HG03045 (cell line): ENCODE data around the gene VPS9D1.
"Not testable (repeated sequence)": the region's sequence is repeated elsewhere in the genome, so short reads cannot be mapped to it uniquely, and the experiment has no call there.

Source experiments
- ATAC-seq: cut with Tn5 transposase; IDR thresholded peaks from one replicate; pipeline ENCODE4 v1.9.1; 2021; ENCODE audit warnings: mild to moderate bottlenecking, moderate library complexity; ENCODE audit not compliant: unreplicated experiment

VPS9D1 gene

DNA sequence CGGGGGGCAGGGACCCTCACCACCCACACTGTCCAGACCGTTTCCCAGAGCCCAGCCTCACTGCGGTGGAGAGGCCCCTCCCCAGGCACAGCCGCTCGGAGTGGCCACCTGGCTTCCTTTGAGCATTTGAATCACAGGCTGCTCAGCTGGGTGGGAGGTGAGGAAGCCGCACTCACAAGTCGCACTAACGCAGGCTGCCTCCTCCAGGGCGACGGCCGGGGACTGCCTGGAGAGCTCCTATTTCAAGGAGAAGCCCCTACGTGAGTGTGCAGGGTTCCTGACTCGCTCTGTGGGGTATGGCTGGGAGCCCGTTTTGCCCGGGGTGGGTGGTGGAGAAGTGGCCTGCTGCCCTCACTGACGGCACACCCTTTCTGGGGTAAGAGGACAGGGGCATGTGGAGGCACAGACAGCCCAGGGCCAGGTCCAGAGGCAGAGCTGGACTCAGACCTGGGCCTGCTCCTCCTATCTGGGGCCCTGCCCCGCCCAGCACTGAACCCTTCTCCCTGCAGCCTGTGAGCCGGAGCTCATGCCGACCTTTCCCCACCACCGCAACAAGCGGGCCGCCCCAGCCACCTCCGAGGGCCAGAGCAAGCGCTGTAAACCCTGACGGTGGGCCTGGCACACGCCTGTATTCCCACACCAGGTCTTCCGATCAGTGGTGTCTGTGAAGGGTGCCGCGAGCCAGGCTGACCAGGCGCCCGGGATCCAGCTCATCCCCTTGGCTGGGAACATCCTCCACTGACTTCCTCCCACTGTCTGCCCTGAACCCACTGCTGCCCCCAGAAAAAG, 25.4 kb downstream of the VPS9D1 start:
- no peak for ATAC-seq

DNA sequence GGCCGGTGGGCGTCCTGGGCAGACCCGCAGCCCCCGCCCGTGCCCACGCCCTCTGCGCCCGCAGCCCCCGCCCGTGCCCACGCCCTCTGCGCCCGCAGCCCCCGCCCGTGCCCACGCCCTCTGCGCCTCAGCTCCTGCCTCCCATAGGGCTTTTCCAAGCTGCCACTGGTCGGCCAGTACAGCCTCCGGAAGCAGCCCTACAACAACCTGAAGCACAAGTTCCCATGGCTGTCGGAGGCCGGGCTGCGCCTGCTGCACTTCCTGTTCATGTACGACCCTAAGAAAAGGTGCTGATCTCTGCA, 26.0 kb downstream of the VPS9D1 start:
- not testable (repeated sequence) for ATAC-seq

DNA sequence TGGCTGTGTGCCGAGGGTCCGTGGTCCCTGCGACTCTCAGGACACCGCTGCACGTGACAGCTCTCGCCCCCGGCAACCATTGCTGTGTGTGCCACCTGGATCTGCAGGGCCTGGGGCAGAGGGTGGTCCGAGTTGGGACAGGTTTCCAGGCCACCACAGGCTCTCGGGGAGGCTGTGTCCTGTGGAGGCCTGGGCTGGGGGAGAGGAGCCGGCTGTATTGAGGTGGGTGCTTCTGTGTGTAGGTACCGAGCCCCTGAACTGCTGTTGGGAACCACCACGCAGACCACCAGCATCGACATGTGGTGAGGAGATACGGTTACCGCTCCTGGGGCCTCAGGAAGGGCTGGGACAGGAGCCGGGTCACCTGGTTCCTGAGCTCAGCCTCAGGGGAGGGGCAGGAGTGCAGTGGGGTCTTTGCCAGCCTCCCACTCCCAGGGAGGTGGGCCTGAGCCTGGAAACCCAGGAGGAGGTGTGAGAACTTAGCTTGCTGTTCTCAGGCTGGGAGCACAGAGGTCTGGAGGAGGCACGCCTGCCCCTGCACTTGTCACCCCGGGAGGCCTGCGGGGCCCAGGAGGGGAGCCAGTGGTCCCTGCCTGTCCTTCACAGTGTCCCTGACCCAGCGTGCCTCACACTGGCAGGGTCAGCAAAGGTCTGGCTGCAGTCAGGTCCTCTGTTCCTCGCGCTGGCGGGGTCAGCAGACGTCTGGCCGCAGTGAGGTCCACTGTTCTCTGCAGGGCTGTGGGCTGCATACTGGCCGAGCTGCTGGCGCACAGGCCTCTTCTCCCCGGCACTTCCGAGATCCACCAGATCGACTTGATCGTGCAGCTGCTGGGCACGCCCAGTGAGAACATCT, 26.5 kb downstream of the VPS9D1 start:
- ATAC-seq = no peak

DNA sequence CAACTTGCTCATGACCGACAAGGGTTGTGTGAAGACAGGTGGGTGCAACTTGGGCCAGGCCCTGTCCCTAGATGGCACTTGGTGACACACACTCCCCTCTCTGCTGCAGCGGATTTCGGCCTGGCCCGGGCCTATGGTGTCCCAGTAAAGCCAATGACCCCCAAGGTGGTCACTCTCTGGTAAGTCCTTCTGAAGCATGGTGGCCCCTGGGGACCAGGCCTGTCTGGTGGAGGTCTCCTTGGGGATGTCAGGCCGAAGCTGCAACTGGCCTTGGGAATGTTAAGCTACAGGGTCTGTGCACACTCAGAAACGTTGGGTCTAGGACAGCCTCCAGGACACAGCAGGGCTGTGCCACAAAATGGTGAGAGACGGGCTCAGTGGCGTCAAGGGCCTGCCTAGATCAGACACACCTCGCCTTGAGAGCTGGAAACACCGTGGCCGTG, 27.4 kb downstream of the VPS9D1 start:
- no peak for ATAC-seq

DNA sequence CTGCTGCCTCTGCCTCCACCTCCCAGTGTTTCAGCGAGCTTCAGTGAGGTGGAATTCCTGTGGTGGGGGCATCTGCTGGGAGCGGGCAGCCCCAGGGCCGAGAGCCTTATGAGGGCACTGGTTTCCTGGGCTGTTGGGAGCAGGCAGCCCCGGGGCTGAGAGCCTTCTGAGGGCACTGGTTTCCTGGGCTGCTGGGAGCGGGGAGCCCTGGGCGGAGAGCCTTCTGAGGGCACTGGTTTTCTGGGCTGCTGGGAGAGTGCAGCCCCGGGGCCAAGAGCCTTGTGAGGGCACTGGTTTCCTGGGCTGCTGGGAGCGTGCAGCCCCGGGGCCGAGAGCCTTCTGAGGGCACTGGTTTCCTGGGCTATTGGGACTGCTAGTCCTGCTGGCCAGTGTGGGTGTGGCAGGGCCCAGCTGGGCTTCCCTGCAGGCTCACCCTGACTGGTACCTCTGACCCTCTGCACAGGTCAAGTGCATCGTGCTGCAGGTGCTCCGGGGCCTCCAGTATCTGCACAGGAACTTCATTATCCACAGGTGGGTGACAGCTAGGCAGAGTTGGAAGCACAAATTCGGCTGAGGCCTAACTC, 28.6 kb downstream of the VPS9D1 start:
- ATAC-seq = no peak

DNA sequence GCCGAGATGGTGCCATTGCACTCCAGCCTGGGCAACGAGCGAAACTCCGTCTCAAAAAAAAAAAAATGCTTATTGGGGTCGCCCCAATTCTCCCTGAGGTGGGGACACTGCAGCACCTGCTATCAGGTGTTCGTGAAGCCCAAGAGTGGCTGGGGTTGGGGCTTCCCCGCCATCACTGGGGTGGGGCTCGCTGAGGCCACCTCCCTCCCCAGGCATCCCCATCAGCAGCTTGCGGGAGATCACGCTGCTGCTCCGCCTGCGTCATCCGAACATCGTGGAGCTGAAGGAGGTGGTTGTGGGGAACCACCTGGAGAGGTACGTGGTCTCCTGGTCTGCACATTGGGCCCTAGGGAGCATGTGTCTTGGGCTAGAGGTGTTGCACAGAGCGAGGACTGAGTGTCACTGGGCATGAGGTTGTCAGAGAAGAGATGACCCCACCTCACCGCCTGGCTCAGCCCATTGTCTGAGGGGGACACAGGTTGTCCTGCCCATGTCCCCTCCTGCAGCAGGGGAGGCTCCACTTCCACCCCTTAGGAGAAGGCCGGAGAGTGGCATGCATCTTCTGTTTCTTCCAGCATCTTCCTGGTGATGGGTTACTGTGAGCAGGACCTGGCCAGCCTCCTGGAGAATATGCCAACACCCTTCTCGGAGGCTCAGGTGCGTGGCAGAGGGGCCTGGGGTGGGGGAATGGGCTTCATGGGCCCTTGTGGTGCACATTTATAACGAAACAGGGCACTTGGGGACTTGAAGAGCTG, 29.3 kb downstream of the VPS9D1 start:
- ATAC-seq = no peak

DNA sequence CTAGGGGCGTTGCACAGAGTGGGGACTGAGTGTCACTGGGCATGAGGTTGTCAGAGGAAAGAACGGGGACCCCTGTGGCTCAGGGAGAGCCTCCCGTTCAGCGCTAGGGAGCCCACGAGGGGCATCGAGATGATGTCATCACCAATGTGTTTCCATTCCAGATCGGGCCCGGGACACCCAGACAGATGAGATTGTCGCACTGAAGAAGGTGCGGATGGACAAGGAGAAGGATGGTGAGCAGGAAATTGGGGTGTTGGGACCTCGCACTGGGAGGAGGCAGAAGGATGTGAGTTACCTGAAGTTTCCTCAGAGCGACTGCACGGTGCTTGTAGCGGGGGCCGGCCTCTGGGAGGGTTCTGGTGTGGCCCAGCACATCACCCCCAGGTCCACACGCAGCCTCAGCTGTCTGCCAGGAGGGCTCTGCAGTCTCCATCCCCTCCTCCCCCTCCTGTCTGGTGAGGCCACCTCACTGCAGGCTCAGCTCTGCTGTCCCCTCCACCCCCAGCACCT, 30.3 kb downstream of the VPS9D1 start:
- ATAC-seq = no peak

DNA sequence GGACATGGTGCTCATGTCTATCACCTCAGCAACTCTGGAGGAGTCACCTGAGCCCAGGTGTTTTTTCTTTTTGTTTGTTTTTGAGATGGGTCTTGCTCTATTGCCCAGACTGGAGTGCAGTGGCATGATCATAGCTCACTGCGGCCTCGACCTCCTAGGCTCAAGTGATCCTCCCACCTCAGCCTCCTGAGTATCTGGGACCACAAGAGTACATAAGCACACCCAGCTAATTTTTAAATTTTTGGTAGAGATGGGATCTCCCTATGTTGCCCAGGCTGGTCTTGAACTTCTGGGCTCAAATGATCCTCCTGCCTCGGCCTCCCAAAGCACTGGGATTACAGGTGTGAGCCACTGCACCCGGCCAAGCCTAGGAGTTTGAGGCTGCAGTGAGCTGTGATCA, 31.1 kb downstream of the VPS9D1 start:
- ATAC-seq = not testable (repeated sequence)

DNA sequence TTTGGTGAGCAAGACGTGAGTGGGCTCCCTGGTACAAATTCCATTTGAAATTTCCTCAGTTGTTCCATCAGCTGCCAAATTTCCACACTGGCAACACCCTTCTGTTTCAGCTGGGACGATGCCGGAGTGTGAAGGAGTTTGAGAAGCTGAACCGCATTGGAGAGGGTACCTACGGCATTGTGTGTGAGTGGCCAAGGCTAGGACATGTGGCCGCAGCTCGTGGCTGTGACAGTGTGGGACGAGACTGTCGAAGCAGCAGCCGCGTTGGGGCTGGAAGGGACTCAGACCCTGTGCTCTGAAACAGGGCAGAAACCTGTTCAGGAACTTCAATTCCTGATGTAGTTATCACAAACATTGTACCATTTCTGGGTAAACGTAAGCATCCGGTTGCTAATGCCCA, 31.6 kb downstream of the VPS9D1 start:
- ATAC-seq = no peak

DNA sequence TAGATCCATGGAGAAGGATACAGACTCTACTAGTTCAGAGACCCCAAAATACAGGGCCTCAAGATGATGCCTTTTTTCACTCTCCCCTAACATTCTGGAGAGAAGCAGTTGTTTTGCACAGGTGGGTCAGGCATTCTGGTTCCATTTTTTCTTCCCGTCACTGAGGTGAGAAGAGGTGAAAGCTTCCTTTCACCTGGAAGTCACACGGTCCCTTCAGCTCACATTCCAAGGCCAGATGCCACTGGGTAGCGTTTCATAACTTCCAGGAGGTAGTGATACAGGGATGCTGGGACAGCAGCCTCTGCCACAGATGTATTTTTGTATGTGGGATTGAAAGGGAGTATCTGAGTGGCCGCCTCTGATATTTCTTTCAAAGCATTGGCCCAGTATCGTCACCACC, 32.3 kb downstream of the VPS9D1 start:
- ATAC-seq = no peak

DNA sequence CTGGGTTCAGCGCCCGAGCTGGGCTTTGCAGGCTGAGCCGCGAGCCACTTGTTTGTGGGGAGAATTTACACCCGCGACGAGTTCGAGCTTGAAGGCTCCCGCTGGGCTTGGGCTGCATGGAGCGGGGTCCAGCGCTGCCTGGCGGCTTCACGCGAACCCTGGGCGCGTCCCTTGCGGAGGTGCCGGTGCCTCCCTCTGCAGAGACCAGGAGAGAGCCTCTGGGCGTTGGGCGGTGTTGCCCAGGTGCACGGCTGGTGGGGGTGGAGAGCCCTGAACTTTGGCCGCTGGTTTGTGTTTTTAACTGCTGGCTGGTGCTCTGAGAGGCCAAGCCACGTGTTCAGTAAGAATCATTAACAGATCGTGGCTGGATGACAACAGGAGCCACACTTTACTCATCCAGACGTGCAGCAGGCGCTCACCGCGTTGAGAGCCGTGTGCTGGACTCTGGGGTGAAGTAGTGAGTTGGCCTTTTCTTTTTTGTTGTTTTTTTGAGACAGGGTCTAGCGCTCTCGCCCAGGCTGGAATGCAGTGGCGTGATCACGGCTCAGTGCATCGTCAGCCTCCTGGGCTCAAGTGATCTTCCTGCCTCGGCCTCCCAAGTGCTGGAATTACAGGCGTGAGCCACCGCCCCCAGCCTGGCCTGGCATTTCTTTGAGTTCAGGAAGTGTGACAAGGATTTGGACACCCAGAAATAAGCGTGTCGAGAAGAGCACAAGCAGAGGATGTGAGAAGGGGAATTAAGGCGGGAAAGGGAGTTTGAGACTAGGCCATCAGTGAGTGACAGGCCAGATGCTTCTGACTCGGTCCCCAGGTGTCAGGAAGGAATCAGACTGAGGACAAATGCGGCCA, 33.4 kb downstream of the VPS9D1 start:
- peak; percentile 34 for ATAC-seq

DNA sequence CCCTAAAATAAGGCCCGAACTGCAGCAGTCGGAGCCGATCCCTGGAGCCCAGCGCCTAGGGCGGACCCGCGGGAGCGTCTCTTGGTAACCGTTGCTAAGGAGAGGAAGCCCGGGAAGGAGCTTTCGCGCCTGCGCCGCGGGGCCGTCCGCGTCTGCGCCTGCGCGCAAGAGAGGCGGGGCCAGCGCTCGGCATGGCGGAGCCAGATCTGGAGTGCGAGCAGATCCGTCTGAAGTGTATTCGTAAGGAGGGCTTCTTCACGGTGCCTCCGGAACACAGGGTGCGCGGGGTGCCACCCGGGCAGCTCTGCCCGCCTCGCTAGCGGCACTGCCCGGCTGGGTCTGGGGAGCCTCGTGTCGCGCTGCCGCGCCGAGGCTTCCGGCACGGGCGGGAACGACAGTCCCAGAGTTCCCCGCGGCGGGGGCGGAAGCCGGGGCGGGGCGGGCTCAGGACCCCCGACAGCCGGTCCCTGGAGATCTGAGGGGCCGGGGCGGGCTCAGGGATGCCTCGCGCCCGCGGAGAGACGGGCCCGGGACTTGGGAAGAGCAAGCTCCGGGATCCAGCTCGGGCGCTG, 34.1 kb downstream of the VPS9D1 start, which contains the start of gene CDK10:
CDK10 (plus strand) TSS at position 170 of the 572 bp plus-strand sequence; CDS start at position 192, 22 bp downstream.
- ATAC-seq = peak; percentile 73

DNA sequence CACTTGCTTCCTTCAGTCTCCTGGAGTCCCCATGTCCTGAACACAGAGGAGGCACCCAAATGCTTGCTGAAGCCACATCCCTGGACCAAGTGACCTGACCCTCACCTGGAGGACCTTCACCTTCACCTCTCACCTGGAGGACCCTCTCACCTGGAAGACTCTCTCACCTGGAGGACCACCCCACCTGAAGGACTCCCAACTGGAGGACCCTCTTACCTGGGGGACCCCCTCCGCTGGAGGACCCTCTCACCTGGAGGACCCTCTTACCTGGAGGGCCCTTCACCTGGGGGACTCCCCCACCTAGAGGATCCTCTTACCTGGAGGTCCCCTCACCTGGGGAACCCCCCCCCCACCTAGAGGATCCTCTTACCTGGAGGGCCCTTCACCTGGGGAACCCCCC, 34.8 kb downstream of the VPS9D1 start:
- ATAC-seq = no peak

DNA sequence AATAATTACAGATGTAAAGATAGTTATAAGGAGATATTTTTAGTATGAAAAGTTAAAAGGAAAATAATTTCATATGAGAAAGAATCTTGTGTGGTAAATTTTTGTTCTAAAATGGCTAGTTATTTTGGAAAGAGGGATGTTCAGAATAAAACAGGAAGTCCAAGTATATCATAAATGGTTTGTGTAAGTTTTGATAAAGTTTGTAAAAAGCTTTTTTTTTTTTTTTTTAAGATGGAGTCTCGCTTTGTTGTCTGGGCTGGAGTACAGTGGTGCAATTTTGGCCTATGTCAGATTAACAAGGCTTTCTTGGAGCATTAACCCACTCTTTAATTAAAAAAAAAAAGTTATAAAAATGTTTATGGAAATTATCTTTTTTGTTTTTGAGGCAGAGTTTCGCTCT, 42.4 kb downstream of the VPS9D1 start:
- no peak for ATAC-seq

DNA sequence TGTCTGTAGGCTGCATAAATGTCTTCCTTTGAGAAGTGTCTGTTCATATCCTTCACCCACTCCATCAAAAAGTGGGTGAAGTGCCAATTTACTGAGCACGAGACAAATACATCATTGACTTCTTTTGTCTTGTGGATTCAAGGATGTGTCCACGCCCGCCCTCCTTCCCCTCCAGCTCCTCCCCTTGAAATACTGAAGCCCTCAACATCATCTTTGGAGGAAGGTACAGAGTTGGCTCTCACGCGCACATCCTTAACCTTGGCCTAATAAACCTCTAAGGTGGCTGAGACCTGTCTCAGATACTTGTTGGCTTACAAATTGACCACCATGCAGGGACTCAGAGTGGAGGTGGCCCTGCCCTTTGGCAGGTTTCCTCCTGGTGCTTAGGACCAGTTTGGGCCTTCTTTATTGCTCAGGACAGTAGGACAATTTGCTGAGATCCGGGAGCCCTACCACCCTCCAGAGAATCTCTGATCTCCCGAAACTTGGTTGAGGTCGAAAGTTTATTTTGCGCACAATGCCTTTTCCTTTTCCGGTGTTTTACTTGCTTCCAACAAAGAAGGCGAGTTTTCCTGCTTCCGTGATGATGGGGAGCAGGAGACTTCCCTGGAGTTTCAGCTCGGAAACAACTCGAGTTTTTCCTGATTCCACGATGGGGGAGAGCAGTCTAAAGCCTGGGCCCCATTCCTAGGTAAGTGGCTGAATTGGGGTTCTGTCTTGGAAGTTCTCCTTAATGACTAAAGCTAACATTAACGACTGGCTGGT, 48.3 kb downstream of the VPS9D1 start:
- ATAC-seq = no peak

DNA sequence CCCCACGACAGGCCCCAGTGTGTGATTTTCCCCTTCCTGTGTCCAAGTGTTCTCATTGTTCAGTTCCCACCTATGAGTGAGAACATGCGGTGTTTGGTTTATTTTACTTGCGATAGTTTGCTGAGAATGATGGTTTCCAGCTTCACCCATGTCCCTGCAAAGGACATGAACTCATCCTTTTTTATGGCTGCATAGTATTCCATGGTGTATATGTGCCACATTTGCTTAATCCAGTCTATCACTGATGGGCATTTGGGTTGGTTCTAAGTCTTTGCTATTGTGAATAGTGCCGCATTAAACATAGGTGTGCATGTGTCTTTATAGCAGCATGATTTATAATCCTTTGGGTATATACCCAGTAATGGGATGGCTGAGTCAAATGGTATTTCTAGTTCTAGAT, 49.1 kb downstream of the VPS9D1 start:
- not testable (repeated sequence) for ATAC-seq

DNA sequence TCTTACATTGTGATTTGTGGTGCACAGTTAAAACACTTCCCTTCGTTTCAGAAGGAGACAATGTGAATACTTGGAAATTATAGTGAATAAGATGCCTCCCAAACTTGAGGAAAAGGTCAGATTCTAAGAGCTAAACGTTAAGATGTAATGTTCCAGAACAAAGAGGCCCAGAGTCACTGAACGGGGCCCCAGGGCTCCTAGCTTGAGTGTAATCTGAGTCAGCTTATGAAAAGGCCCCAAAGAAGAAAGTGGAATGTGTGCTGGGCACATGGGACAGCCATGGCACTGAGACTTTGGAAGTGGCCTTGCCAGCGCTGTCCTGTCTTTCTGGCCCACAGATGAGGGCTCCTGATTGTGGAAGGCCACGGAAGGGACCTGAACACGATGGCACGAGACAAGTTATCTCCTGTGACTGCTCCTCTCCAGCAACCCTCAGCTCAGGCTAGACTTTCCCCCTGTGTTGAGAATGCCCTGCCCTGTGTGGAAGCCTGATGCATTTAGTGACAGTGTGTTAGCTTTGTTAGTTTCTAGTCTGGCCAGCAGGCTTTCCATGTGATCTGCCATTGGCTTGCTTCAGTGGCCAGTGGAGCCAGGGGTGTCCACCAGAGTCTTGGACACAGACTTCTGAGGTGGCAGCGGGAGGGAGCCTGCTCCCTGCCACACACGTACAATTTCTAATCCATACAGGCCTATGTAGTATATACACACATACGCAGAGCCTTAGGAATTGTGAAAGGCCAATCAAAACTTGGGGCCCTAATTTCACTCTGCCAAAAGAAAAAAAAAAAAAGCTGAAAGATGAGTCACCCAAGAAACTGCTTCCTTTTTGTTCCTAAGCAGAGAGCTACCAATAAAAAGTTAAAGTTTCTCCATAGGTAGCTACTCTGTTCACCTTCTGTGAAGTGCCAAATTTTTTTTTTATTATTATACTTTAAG, 49.9 kb downstream of the VPS9D1 start:
- ATAC-seq = no peak

DNA sequence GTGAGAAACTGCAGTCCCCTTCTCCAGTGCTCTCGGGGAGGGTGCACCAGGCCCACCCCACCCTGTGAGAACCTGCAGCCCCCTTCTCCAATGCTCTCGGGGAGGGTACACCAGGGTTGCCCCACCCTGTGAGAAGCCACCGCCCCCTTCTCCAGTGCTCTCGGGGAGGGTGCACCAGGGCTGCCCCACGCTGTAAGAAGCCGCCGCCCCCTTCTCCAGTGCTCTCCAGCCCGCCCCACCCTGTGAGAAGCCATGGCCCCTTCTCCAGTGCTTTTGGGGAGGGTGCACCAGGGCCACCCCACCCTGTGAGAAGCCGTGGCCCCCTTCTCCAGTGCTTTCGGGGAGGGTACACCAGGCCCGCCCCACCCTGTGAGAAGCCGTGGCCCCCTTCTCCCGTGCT, 50.9 kb downstream of the VPS9D1 start:
- ATAC-seq = no peak
